GM23248 (cell line): ENCODE data around the gene SACS. TPM values are rescaled to one million over a fixed set of nuclear protein-coding genes. Genes with fewer than 3 reads are reported as not detected.

ENCODE experiments used
- DNase-seq: peaks from one replicate; pipeline ENCODE4 v3.0.0-alpha.2; 2015
- H2AFZ ChIP-seq: fragments of 200-600 bp; sonication (generic); 2 replicates; pipeline ENCODE4 v1.6.1; 2016; ENCODE audit warnings: antibody characterized with exemption
- H3F3A ChIP-seq: fragments of 200-600 bp; sonication (generic); 2 replicates; pipeline ENCODE4 v1.6.1; 2016; ENCODE audit warnings: mild to moderate bottlenecking, antibody characterized with exemption, mixed run types; ENCODE audit not compliant: insufficient read depth
- H3K27ac ChIP-seq: fragments of 200-600 bp; sonication (generic); 2 replicates; pipeline ENCODE4 v1.5.1; 2016; ENCODE audit warnings: mild to moderate bottlenecking
- H3K27me3 ChIP-seq: fragments of 200-600 bp; sonication (generic); replicated peaks from 2 replicates; pipeline ENCODE4 v1.6.1; 2016; ENCODE audit warnings: mild to moderate bottlenecking; ENCODE audit not compliant: insufficient read depth
- H3K36me3 ChIP-seq: fragments of 200-600 bp; sonication (generic); 2 replicates; pipeline ENCODE4 v1.6.1; 2016; ENCODE audit warnings: low read depth, mild to moderate bottlenecking
- H3K4me1 ChIP-seq: fragments of 200-600 bp; sonication (generic); 2 replicates; pipeline ENCODE4 v1.6.1; 2016; ENCODE audit warnings: mild to moderate bottlenecking; ENCODE audit not compliant: insufficient read depth
- H3K4me2 ChIP-seq: fragments of 200-600 bp; sonication (generic); one replicate; pipeline ENCODE4 v1.6.1; 2016; ENCODE audit warnings: mild to moderate bottlenecking; ENCODE audit not compliant: unreplicated experiment
- H3K4me3 ChIP-seq: fragments of 200-600 bp; sonication (generic); 2 replicates; pipeline ENCODE4 v1.5.1; 2016; ENCODE audit warnings: mild to moderate bottlenecking
- H3K79me2 ChIP-seq: fragments of 200-600 bp; sonication (generic); 2 replicates; pipeline ENCODE4 v1.6.1; 2016; ENCODE audit warnings: mild to moderate bottlenecking; ENCODE audit not compliant: insufficient read depth
- H3K9ac ChIP-seq: fragments of 200-600 bp; sonication (generic); 2 replicates; pipeline ENCODE4 v1.6.1; 2016; ENCODE audit warnings: mild to moderate bottlenecking
- H3K9me2 ChIP-seq: fragments of 200-600 bp; sonication (generic); 2 replicates; pipeline ENCODE4 v1.6.1; 2016; ENCODE audit warnings: mixed run types, mild to moderate bottlenecking, moderate library complexity; ENCODE audit not compliant: insufficient read depth
- H3K9me3 ChIP-seq: fragments of 200-600 bp; sonication (generic); one replicate; pipeline ENCODE4 v1.6.1; 2017; ENCODE audit warnings: low read depth
- H4K20me1 ChIP-seq: fragments of 200-600 bp; sonication (generic); 2 replicates; pipeline ENCODE4 v1.6.0; 2016; ENCODE audit not compliant: insufficient read depth
- EZH2 ChIP-seq: fragments of 200-600 bp; sonication (generic); IDR thresholded peaks from 2 replicates; pipeline ENCODE4 v1.6.1; 2018; ENCODE audit warnings: antibody characterized with exemption, mild to moderate bottlenecking; ENCODE audit not compliant: insufficient read depth, poor library complexity, severe bottlenecking
- EZH2phosphoT487 ChIP-seq: fragments of 200-600 bp; sonication (generic); IDR thresholded peaks from 2 replicates; pipeline ENCODE4 v1.6.1; 2018; ENCODE audit warnings: antibody characterized with exemption, moderate library complexity, mild to moderate bottlenecking, low read depth; ENCODE audit not compliant: insufficient read depth
- WGBS, 2 experiments: methylation state at CpG; one replicate each; pipeline ENCODE4 v1.1.6; 2015 to 2017; ENCODE audit warnings: low lambda C conversion rate in 2 of 2, low coverage in 1 of 2; ENCODE audit errors: missing lambda C conversion rate in 2 of 2; 5-methylcytosine and 5-hydroxymethylcytosine counted together
- in situ Hi-C: fragments of 300-500 bp; cut with MboI; formaldehyde crosslinking; loops from 2 replicates; pipeline ENCODE4 v1.15.0; 2020
- polyA plus RNA-seq: library from polyadenylated mRNA; unstranded; fragments of >200 nt; fragmentation: Nextera tagmentation; extraction: Ambion mirVana; gene quantifications from 2 replicates; pipeline ENCODE4 v1.2.1, GENCODE V29; 2016
- total RNA-seq: library from RNA; depleted of rRNA; stranded (reverse); fragments of >200 nt; shearing (Covaris generic); gene quantifications from 2 replicates; pipeline ENCODE4 v1.2.3, GENCODE V29; 2014

Gene SACS
- total and polyA plus RNA-seq, 2 experiments from 2014 or later, result 8.1 to 45.7 TPM

GRCh38 chr13:23372264-23372906 lies 61.1 kb downstream of the SACS start:
- TF ChIP-seq EZH2phosphoT487 (no peak), EZH2 (no peak)

GRCh38 chr13:23367907-23368306 lies 65.6 kb downstream of the SACS start:
- H3K9me3 ChIP-seq, result no peaks in the 10 kb centered on the region
- H4K20me1 ChIP-seq, result peaks cover 12% of the 10 kb centered on the region; the same call in 1 of the 2 replicates
- no peak overlapping the region for H2AFZ ChIP-seq
- H3K79me2 ChIP-seq, result peaks cover 98% of the 10 kb centered on the region
- H3K4me1 ChIP-seq, result peaks cover 15% of the 10 kb centered on the region
- peaks cover 87% of the 10 kb centered on the region for H3K36me3 ChIP-seq
- in situ Hi-C loops, result no loop called here
- no peaks in the 10 kb centered on the region for H3K9me2 ChIP-seq
- no peak overlapping the region for H3K4me3 ChIP-seq
- TF ChIP-seq EZH2, result no peak
- no peak for TF ChIP-seq EZH2phosphoT487
- H3K27me3 ChIP-seq, result no peaks in the 10 kb centered on the region
- H3K9ac ChIP-seq, result no peak overlapping the region
- H3K27ac ChIP-seq, result no peak overlapping the region
- DNase-seq, result no peak
- WGBS, 2 experiments, result 96% methylated on average over 6 of the region's 6 CpGs
- H3F3A ChIP-seq, result peaks cover 5% of the 10 kb centered on the region
- H3K4me2 ChIP-seq, result no peak overlapping the region

More at GRCh38 chr13:23372264-23372906, 61.1 kb downstream of the SACS start:
- Histone ChIP-seq H3K36me3 (peaks cover 42% of the 10 kb centered on the region), H3K4me2 (peak overlapping the region; percentile 90), H4K20me1 (peaks cover 12% of the 10 kb centered on the region; the same call in 1 of the 2 replicates), H3K4me1 (peaks cover 42% of the 10 kb centered on the region), H3F3A (peaks cover 18% of the 10 kb centered on the region), H3K27ac (no peak overlapping the region), H3K9me2 (no peaks in the 10 kb centered on the region), H3K9ac (no peak overlapping the region), H3K4me3 (peak overlapping the region; percentile 41), H2AFZ (no peak overlapping the region), H3K27me3 (no peaks in the 10 kb centered on the region), H3K79me2 (peaks cover 76% of the 10 kb centered on the region), H3K9me3 (no peaks in the 10 kb centered on the region)
- peak; percentile 58 for DNase-seq
- 39 to 41% methylated on average over 5 of the region's 5 CpGs for WGBS, 2 experiments
- in situ Hi-C loops, result no loop called here

DNA sequence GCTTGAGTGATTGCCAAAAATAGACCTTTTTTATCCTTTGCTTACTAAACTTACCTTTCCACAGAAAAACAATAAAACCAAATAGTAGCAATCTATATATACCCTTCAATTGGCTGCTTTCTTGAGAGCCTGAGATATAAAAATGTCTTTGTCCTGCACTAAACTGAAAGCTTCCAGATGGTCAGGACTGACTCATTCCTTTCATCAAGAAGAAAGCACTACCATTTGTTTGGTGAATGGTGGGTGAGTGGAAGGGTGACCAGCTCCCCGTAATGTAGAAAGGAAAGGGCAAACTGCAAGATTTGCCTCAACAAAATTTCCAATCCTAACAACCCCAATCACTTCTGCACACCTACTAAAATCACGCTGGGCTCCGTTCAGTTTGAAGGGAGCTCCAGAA lies 67.8 kb downstream of the SACS start:
- 92 to 97% methylated on average over 3 of the region's 3 CpGs for WGBS, 2 experiments
- H4K20me1 ChIP-seq, result no peaks in the 10 kb centered on the region
- no peak overlapping the region for H3K27ac ChIP-seq
- H3K4me1 ChIP-seq, result no peaks in the 10 kb centered on the region
- H3K4me3 ChIP-seq, result no peak overlapping the region
- DNase-seq, result no peak
- no peaks in the 10 kb centered on the region for H3K27me3 ChIP-seq
- no peak overlapping the region for H2AFZ ChIP-seq
- in situ Hi-C loops, result no loop called here
- H3K9me3 ChIP-seq, result no peaks in the 10 kb centered on the region
- H3F3A ChIP-seq, result peaks cover 5% of the 10 kb centered on the region
- H3K9ac ChIP-seq, result no peak overlapping the region
- peaks cover 82% of the 10 kb centered on the region for H3K36me3 ChIP-seq
- no peak for TF ChIP-seq EZH2phosphoT487
- no peak overlapping the region for H3K4me2 ChIP-seq
- peaks cover 97% of the 10 kb centered on the region for H3K79me2 ChIP-seq
- no peaks in the 10 kb centered on the region for H3K9me2 ChIP-seq

DNA sequence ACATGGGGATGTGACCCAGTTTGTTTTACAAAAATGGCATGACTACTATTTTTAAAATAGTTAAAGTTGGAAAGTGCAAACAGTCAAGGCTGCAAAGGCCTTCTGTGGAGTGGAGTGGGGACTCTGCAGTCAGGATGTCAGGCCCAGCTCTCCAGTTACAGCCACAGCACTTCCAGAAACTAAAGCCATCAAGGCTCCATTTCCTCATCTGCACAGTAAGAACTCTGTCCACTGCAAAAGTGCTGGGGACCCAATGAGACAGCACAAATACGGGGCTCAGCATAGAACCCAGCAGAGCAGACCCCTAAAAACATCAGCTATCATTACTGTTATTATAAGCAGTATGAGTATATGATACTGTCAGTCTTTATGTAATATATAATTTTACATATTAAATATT lies 73.6 kb downstream of the SACS start:
- no peaks in the 10 kb centered on the region for H3K9me2 ChIP-seq
- no peaks in the 10 kb centered on the region for H3K9me3 ChIP-seq
- peaks cover 48% of the 10 kb centered on the region for H3K36me3 ChIP-seq
- no peak overlapping the region for H3K4me2 ChIP-seq
- H3K4me1 ChIP-seq, result peaks cover 6% of the 10 kb centered on the region; the same call in 1 of the 2 replicates
- TF ChIP-seq EZH2phosphoT487 (no peak), EZH2 (no peak)
- no peak for DNase-seq
- peaks cover 95% of the 10 kb centered on the region for H3K79me2 ChIP-seq
- no peaks in the 10 kb centered on the region for H3K27me3 ChIP-seq
- no peak overlapping the region for H3K27ac ChIP-seq
- in situ Hi-C loops, result no loop called here
- H3K4me3 ChIP-seq, result no peak overlapping the region
- WGBS, 2 experiments, result 96 to 100% methylated on average over 1 of the region's 1 CpG
- no peak overlapping the region for H3K9ac ChIP-seq
- no peak overlapping the region for H2AFZ ChIP-seq
- peaks cover 8% of the 10 kb centered on the region; the same call in 1 of the 2 replicates for H3F3A ChIP-seq
- H4K20me1 ChIP-seq, result no peaks in the 10 kb centered on the region
